ENCODE measurements around the gene FBRSL1.

FBRSL1 gene

GRCh38 chr12:132484891-132485441 lies 5.0 kb upstream of the FBRSL1 start:
- no peak for DNase-seq

GRCh38 chr12:132485619-132486018 lies 4.3 kb upstream of the FBRSL1 start:
- no peak for DNase-seq

GRCh38 chr12:132486168-132486567 lies 3.8 kb upstream of the FBRSL1 start:
- DNase-seq = no peak

DNA sequence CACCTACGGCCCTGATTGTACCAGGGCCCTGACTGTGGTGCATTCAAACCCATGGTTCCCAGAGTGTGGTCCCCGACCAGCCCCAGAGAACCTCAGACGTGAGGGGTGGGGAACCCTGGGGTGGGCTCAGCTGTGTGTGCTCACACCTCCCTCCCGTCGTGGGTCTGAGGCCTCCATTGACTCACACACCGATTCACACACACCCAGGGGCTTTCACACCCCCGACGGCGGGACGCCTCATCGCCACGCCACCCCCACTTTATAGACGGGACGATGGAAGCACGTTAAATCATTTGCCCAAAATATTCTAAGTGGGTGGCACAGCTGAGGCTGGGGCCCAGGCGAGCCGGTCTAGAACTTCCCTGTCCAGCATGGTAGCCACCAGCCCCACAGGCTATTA lies 3.4 kb upstream of the FBRSL1 start:
- DNase-seq = no peak

DNA sequence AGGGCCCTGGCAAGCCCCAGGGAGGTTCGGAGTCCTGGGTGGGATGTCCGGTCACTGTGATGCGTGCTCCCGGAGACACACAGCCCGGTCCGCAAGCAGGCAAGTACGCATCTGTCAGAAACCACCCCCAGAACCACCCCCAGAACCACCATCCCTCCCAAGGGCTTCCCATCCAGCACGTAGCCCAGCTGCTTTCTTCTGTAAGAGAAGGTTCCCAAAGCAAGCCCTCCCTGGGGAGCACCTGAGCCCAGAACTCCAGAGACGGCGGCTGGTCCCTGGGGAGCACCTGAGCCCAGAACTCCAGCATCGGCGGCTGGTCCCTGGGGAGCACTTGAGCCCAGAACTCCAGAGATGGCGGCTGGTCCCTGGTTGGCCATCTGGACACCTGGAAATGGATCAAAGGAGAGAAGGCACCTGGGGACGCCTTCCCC lies 2.6 kb upstream of the FBRSL1 start:
- DNase-seq = no peak

DNA sequence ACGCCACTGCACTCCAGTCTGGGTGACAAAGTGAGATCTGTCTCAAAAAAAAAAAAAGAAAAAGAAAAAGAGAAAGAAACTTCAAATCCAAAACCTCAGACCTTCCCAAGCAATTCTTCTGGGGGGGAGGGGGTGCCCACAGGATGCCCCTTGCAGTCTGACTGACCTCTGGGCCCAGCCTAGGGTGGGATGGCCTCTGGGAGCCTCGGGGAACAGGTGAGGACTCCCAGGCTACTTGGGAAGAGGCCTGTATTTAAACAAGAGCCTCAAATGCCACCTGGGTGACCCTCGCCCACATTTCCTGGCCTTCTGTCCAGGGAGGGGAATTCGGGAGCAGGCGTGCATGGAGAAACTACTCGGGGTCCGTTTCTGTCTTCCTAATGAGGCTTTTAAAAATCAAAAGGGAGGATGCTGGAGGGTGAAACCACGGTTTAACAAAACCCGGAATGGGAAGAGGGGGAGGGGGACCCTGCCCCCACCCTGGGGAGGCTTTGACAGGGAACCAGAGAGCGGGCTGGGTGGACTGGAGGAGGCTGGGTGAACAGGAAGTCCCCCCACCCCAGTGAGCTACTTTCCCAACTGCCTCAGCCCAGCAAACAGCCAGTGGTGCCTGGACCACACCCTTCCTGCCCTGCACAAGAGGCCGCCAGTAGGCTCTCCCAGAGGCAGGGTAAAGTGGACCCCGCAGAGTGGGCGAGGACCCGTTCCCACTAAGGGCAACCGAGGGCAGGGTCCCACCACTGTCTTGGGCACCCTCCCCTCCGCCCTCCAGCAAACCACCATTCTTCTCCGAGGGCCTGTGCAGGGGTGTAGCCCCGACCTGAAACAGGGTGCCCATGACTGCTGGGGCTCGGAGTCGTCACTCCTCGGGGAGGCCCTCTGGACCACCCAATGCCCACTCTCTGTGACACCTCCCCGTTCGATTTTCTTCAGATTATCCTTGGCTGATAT lies 1.5 kb upstream of the FBRSL1 start:
- DNase-seq = no peak

GRCh38 chr12:132489078-132489601 lies 811 bp upstream of the FBRSL1 start:
- DNase-seq = no peak

GRCh38 chr12:132490422-132491137 lies 629 bp downstream of the FBRSL1 start:
- no peak for DNase-seq

GRCh38 chr12:132491138-132491663 lies 1.2 kb downstream of the FBRSL1 start:
- peak; percentile 16 for DNase-seq

DNA sequence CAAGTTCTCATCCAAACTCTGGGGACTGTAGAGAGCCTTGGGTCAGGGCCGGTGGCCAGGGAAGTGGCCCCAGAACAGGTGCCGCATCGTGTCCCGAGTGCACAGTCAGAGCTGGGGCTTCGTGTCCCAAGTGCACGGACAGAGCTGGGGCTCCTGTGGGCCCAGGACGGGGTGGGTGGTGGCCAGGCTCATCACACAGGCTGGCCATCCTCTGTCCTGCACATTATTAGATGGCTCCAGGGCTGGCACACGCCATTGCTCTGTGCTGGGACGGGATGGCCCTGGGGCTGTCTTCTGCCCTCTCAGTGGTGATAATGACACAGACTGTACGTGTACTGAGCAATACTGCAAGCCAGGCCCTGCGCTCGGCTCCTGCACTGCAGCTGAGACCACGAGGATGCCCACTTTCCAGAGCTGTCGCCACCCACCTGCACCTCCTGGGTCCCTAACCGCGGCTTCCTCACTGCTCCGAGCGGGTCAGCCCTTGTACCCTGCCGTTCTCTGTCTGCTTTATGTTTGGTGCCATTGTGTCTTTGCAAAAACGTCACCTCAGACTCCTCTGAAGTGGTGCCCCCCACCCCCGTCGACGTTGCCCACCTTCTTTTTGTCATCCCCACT lies 1.9 kb downstream of the FBRSL1 start:
- no peak for DNase-seq

DNA sequence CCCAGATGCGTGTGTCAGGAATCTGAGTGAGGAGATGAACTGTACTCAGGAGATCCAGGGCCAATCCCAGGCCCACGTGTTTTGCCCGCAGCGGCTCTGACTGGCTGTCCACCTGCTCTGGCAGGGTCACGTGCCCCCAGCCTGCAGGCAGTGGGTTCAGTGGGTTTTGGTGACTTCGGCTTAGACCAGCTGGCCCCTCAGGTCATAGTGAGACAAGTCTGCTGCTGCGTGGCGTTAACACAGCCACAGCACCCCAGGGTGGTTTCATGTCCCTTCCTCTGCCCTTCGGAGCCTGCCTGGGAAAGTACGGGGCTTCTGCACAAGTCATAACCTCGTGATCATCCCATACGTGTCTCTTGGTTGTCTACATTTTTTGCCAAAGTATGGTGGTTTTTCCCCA lies 2.6 kb downstream of the FBRSL1 start:
- DNase-seq = no peak

DNA sequence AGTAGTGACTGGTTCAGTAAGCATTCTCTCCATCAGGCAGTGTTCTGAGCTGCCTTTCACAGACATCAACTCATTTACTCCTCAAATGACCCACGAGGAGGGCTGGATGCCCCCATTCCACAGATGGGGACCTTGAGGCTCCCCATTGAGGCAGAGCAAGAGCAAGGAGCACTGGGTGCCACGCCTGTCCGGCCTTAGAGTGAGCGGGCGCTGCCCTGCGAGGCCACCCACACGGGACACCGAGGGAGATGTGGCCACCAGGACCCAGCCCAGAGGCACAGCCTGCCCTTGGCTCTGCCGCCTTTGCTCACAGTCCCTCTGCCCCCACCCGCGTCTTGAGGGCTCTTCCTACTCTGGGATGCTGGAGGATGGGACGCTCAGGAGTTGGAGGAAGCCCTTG lies 3.0 kb downstream of the FBRSL1 start:
- no peak for DNase-seq

DNA sequence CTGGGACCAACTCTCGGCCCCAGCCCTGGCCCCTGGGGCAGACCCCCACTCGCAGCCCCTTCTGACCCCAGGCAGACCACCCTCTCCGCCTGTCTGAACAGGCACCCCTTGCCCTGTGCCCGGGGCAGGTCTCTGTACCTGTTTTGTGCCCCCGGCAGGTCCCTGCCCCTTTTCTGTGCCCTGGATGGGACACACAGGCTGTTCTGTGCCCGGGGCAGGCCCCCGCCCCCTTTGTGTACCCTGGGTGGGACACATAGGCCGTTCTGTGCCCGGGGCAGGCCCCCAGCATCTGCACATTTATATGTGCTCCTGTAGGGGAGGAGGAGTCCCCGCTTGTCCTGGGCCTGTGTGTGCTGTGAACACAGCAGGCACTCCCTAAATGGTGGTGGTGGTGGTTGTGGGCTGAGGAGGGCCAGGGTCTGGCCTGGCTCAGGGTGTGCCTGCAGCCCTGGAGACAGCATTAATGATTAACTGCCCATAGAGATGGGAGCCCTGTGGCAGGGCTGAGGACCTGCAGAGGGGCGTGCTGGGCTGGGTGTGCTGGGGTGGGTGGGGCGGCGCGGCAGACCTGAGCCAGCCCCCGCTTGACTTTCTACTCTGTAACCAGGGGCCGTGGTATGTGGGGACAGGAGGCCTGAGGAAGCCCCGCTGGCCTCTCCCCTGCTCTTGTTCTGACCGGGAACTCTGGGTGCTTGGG lies 3.7 kb downstream of the FBRSL1 start:
- no peak for DNase-seq

GRCh38 chr12:132494294-132495164 lies 4.6 kb downstream of the FBRSL1 start:
- DNase-seq = no peak

GRCh38 chr12:132495165-132495544 lies 5.2 kb downstream of the FBRSL1 start:
- DNase-seq = no peak

DNA sequence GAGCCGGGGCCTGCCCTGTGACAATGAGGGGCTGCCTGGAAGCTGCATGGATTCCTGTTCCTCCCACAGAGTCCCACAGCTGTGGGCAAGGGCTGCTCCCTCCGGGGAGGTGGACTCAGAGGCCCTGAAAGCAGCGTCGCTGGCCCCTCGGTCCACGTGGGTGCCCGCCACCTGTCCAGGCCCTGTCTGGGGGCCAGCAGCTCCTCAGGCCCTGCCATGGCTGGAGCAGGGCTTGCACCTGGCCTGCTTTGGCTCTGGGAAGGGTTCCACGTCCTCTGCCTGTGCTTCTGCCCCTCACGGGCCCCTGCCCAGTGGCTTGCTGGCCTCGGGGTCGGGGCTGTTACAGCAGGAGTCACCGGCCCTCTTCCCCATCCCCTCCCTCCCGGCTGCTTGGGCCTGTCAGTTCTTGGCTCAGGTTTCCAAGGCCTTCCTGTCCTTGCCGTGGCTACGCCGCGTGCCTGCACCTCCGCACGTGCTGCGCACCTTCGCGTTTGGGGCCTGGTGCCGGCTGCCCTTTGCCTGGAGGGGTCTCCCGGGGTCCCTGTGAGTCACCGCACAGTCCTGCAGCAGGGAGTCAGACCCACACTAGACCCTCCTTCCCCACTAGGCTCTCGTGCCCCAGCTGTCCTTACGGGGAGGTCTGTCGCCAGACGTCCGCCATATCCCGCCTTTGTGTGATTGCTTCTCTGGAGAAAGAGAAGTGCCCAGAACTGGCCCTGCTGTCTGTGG lies 5.8 kb downstream of the FBRSL1 start:
- DNase-seq = no peak

DNA sequence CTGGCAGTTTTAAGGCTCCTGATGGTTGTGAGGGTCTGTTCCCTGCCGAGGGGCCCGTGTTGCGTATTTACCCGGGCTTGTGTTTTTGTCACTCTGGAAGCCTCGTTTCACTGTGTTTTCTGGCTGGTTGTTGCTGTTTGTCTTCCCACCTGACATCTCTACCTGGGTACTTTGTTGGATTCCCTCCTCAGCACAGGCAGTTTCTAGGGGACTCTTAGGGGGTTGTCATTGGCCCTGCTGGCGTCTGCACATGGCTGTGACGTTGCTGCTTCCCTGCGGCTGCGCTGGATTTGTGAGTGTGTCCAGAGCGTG lies 6.4 kb downstream of the FBRSL1 start:
- DNase-seq = no peak

GRCh38 chr12:132496710-132497109 lies 6.8 kb downstream of the FBRSL1 start:
- DNase-seq = no peak

GRCh38 chr12:132497514-132498405 lies 7.8 kb downstream of the FBRSL1 start:
- DNase-seq = no peak

- no peak for DNase-seq
These were observed 9.0 kb downstream of the FBRSL1 start for GRCh38 chr12:132498931-132499330.

Data from NCI-H2029 treated with DMSO at 0.1 percent for 48 hours (cell line).